HG03196 (cell line): ENCODE measurements around the gene RNF39.

Experiments used
- ATAC-seq: cut with Tn5 transposase; IDR thresholded peaks from one replicate; pipeline ENCODE4 v1.9.1; 2021; ENCODE audit not compliant: unreplicated experiment

Gene RNF39

GRCh38 chr6:30097902-30098768 is 22.6 kb upstream of the RNF39 start:
- no peak for ATAC-seq

GRCh38 chr6:30096829-30097228 is 21.3 kb upstream of the RNF39 start:
- ATAC-seq = no peak

- ATAC-seq = no peak
Observed at GRCh38 chr6:30093951-30094661, 18.5 kb upstream of the RNF39 start.

GRCh38 chr6:30092852-30093543 is 17.4 kb upstream of the RNF39 start:
- no peak for ATAC-seq

- ATAC-seq = no peak
Observed at GRCh38 chr6:30091577-30092381, 16.2 kb upstream of the RNF39 start.

- ATAC-seq = no peak
Observed at GRCh38 chr6:30087876-30088275, 12.3 kb upstream of the RNF39 start.

- no peak for ATAC-seq
Observed at GRCh38 chr6:30077218-30077617, 1.6 kb upstream of the RNF39 start.

GRCh38 chr6:30075790-30076732 is 492 bp upstream of the RNF39 start:
- ATAC-seq = no peak

- no peak for ATAC-seq
Observed at GRCh38 chr6:30074331-30075093, 1.1 kb downstream of the RNF39 start.

- ATAC-seq = no peak
Observed at GRCh38 chr6:30073489-30074235, 1.9 kb downstream of the RNF39 start.

- ATAC-seq = no peak
Observed at GRCh38 chr6:30071858-30072257, 3.7 kb downstream of the RNF39 start.

- ATAC-seq = no peak
Observed at GRCh38 chr6:30071081-30071818, 4.3 kb downstream of the RNF39 start.

GRCh38 chr6:30067460-30068139 is 8.0 kb downstream of the RNF39 start:
- ATAC-seq = no peak

GRCh38 chr6:30066577-30067459 is 8.8 kb downstream of the RNF39 start, which contains the start of gene PPP1R11:
TSS of gene PPP1R11 (plus strand) at chr6:30067198. CDS start at chr6:30067411, 213 bp downstream.
- ATAC-seq = peak; percentile 97

GRCh38 chr6:30066082-30066481 is 9.5 kb downstream of the RNF39 start:
- no peak for ATAC-seq

- no peak for ATAC-seq
Observed at GRCh38 chr6:30063315-30063714, 12.3 kb downstream of the RNF39 start.
